HG03457 (cell line): ENCODE measurements around the gene KLLN.
"Not testable (repeated sequence)": the region's sequence is repeated elsewhere in the genome, so short reads cannot be mapped to it uniquely, and the experiment has no call there.

Experiments
- ATAC-seq: cut with Tn5 transposase; IDR thresholded peaks from one replicate; pipeline ENCODE4 v1.9.1; 2021; ENCODE audit warnings: moderate number of reproducible peaks; ENCODE audit not compliant: unreplicated experiment

KLLN gene, protein sequence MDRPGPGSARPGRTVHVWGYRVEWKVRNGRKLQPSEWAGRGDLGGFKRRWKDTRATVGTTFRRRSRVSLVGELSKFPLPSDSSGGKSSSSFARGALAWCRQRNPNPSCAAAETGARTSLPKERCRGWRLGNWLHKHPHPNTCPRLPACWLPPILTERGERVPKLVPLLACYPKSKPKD

GRCh38 chr10:87863053-87863943 lies at the start of gene KLLN, which contains the start of gene PTEN:
Gene KLLN (minus strand): TSS chr10:87863533. CDS start chr10:87862487, 1,046 bp downstream.
Gene PTEN (plus strand): TSS chr10:87863625. CDS start chr10:87864470, 845 bp downstream.
- ATAC-seq: peak; percentile 30

DNA sequence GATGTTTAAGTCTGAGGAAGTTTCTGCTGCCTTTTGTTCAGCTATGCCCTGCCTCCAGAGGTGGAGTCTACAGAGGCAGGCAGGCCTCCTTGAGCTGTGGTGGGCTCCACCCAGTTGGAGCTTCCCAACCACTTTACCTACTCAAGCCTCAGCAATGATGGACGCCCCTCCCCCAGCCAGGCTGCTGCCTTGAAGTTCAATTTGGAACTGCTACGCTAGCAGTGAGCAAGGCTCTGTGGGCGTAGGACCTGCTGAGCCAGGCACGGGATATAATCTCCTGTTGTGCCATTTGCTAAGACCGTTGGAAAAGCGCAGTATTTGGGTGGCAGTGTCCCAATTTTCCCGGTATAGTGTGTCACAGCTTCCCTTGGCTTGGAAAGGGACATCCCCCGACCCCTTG lies 40.1 kb upstream of the KLLN start:
- ATAC-seq: not testable (repeated sequence)

GRCh38 chr10:87897957-87898356 lies 34.6 kb upstream of the KLLN start:
- ATAC-seq: not testable (repeated sequence)

GRCh38 chr10:87896216-87896615 lies 32.9 kb upstream of the KLLN start:
- no peak for ATAC-seq

GRCh38 chr10:87895430-87895829 lies 32.1 kb upstream of the KLLN start:
- ATAC-seq: no peak

GRCh38 chr10:87887548-87888289 lies 24.4 kb upstream of the KLLN start:
- ATAC-seq: no peak

DNA sequence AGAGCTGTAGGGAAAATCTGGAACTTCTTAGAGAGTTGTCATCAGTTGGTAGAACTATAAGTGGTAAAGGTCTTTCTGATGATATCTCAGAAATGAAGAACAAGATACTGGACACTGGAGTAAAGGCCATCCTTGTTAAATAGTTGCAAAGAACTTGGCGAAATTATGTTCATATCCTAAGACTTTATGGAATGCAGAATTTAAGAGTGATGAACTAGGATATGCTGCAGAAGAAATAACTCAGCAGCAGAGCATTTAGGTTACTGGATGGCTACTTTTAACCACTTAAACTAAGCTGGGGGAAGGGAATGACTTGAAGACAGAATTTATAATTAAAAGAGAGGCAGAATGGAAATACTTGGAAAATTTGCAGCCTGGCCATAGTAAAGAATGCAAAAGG lies 23.8 kb upstream of the KLLN start:
- ATAC-seq: no peak

GRCh38 chr10:87886635-87887034 lies 23.3 kb upstream of the KLLN start:
- no peak for ATAC-seq

- ATAC-seq: no peak
Measured at GRCh38 chr10:87882555-87883294, 19.4 kb upstream of the KLLN start.

DNA sequence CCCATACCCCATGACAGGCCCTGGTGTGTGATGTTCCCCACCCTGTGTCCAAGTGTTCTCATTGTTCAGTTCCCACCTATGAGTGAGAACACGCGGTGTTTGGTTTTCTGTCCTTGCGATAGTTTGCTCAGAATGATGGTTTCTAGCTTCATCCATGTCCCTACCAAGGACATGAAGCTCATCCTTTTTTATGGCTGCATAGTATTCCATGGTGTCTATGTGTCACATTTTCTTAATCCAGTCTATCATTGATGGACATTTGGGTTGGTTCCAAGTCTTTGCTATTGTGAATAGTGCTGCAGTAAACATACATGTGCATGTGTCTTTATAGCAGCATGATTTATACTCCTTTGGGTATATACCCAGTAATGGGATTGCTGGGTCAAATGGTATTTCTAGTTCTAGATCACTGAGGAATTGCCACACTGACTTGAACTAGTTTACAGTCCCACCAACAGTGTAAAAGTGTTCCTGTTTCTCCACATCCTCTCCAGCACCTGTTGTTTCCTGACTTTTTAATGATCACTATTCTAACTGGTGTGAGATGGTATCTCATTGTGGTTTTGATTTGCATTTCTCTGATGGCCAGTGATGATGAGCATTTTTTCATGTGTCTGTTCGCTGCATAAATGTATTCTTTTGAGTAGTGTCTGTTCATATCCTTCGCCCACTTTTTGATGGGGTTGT lies 18.2 kb upstream of the KLLN start:
- not testable (repeated sequence) for ATAC-seq

DNA sequence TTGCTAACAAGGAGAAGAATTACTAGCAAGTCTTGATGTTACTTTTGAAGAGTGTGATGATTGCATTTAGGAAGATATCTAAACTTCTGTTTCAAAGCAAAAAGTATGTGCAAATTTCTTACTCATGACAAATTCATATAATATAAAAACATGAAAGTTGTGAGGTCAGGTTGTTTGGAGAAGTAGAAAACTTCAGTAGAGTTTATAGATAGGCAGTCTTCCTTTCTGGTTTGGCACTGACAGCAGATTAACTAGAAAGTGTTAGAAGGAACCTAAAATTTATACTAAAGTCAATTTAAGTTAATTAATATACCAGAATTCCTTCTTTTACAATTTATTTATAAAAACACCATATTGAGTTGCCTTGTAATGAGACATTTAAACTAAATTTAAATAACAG lies 17.0 kb upstream of the KLLN start:
- ATAC-seq: no peak

- ATAC-seq: no peak
Measured at GRCh38 chr10:87878664-87879459, 15.5 kb upstream of the KLLN start.

GRCh38 chr10:87875929-87876571 lies 12.7 kb upstream of the KLLN start:
- ATAC-seq: no peak

DNA sequence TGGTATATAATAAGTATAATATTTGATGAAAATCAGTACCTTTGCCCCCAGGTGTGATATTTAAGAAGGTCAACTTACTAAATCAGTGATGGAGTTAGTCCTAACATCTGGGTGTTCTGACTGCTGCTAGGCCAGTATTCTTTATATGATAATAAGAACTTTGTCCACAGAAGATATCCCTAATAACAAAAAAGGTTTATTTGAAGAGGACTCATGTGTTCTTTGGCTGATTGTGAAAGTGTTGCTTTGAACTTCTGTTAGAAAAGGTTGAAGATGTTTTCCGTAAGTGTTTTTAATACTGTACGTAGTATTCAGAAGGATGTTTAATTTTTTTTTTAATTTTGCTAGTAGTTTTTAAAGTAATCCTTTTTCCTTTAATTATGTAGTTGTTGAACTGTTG lies 10.3 kb upstream of the KLLN start:
- ATAC-seq: no peak

GRCh38 chr10:87872828-87873227 lies 9.5 kb upstream of the KLLN start:
- ATAC-seq: no peak

DNA sequence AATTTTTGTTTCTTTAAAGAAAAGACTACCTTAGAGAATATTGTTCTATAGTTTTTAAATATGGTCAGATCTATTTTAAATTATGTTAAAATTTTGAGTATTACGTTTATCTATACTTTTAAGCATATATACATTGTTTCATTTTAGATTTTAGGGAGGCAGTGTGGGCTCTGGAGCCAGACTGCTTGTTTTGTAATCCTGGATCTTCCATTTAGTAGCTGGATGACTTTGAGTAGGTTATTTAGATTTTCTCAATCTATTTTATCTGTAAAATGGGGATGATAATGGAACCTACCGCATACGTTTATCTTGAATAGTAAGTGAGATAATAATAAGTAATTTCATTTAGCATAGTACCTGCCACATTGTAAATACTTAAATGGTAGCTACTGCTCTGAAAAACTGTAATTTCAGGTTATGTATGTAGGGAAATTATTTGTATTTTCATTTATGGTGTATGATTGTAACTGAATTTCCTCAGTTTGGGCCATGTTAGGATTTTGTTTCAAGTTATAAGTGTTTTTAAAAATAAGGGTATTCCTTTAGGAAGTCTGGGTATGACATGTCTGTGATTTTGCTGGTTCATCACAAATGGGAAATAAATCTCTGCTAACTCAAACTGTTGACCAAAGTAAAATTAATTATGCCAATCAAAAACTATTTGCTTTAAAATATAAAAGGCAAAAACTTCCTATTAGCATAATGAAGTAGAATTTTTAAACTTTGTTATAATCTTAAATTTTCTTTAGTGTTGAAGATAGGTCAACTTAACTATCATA lies 6.6 kb upstream of the KLLN start:
- no peak for ATAC-seq

GRCh38 chr10:87869139-87869538 lies 5.8 kb upstream of the KLLN start:
- not testable (repeated sequence) for ATAC-seq

DNA sequence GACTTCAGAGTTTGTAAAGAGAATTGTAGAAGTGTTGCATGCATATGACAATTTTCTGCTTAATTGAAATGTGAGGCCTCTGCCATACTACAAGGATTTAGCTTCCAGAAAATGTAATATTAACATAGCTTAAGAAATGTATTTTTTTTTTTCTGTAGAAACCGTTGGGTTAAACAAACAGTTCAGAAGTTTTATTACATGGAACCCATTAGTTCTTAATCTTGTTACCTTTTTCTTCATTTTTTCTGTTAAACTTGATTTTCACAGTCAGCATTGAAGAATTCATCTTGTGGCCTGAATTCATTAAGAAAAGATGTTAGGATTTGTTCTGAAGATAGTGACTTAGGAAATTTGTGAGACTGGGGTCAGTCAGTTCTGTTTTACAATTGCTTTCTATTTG lies 4.9 kb upstream of the KLLN start:
- no peak for ATAC-seq
